Activated naive CD8-positive, alpha-beta T cell (primary cell): Measurements from ENCODE around the gene ELL2.

Source experiments
- H3K27ac Mint-ChIP-seq: one replicate; pipeline ENCODE4 v1.8.0; 2021; ENCODE audit warnings: mixed read lengths
- H3K27me3 Mint-ChIP-seq: one replicate; pipeline ENCODE4 v1.8.0; 2021; ENCODE audit warnings: mixed read lengths
- H3K36me3 Mint-ChIP-seq: one replicate; pipeline ENCODE4 v1.8.0; 2021; ENCODE audit warnings: mixed read lengths
- H3K4me1 Mint-ChIP-seq: one replicate; pipeline ENCODE4 v1.8.0; 2021; ENCODE audit warnings: low read depth, mixed read lengths
- H3K4me3 Mint-ChIP-seq: one replicate; pipeline ENCODE4 v1.8.0; 2021; ENCODE audit warnings: mild to moderate bottlenecking, mixed read lengths
- H3K9me3 Mint-ChIP-seq: one replicate; pipeline ENCODE4 v1.8.0; 2021; ENCODE audit warnings: low read depth, mixed read lengths

ELL2 gene

DNA sequence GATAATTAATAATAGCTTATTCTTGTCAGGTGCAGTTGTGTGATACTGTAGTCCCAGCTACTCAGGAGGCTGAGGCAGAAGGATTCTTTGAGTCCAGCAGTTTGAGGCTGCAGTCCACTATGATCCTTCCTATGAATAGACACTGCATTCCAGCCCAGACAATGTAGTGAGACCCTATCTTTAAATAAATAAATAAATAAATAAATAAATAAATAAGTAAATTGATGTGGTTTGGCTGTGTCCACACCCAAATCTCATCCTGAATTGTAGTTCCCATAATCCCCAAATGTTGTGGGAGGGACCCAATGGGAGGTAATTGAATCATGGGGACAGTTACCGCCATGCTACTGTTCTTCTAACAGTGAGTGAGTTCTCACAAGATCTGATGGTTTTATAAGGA, 5.6 kb upstream of the ELL2 start:
- Mint-ChIP-seq H3K27ac (no peak overlapping the region), H3K4me1 (peaks cover 11% of the 10 kb centered on the region), H3K27me3 (peaks cover 2% of the 10 kb centered on the region), H3K9me3 (peaks cover 10% of the 10 kb centered on the region), H3K4me3 (no peak overlapping the region), H3K36me3 (no peaks in the 10 kb centered on the region)

- peaks cover 2% of the 10 kb centered on the region for H3K27me3 Mint-ChIP-seq
- peaks cover 15% of the 10 kb centered on the region for H3K4me1 Mint-ChIP-seq
- peaks cover 10% of the 10 kb centered on the region for H3K9me3 Mint-ChIP-seq
- H3K4me3 Mint-ChIP-seq: no peak overlapping the region
- no peaks in the 10 kb centered on the region for H3K36me3 Mint-ChIP-seq
- no peak overlapping the region for H3K27ac Mint-ChIP-seq
Measured at GRCh38 chr5:95966005-95966404, 4.4 kb upstream of the ELL2 start.

- H3K9me3 Mint-ChIP-seq: no peaks in the 10 kb centered on the region
- peak overlapping the region; percentile 31 for H3K27ac Mint-ChIP-seq
- H3K4me3 Mint-ChIP-seq: no peak overlapping the region
- H3K27me3 Mint-ChIP-seq: peaks cover 2% of the 10 kb centered on the region
- H3K4me1 Mint-ChIP-seq: peaks cover 32% of the 10 kb centered on the region
- H3K36me3 Mint-ChIP-seq: peaks cover 3% of the 10 kb centered on the region
Measured at GRCh38 chr5:95963650-95964410, 2.2 kb upstream of the ELL2 start.

DNA sequence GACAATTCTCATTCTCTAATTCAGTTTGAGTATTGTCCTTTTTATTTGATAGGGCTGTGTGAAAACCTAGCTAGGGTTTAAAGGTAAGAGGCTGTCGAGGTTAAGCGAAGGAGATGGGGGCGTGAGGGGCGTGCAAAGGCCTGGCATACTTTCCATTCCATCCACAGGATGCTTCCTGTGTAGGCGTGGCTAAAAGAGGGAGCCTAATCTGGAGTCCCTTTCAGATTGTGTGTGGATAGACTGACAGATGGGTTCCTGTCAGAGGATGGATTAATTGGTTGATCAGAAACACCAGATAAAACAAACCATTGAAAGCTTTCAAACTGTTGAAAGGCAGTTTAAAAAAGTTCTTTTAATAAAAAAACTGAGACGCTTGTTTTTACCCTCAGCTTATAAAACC, 1.1 kb upstream of the ELL2 start:
- Mint-ChIP-seq H3K36me3 (peaks cover 3% of the 10 kb centered on the region), H3K27ac (peak overlapping the region; percentile 95), H3K4me1 (peaks cover 41% of the 10 kb centered on the region), H3K4me3 (peak overlapping the region; percentile 95), H3K9me3 (no peaks in the 10 kb centered on the region), H3K27me3 (peaks cover 2% of the 10 kb centered on the region)

- Mint-ChIP-seq H3K27ac (peak overlapping the region; percentile 95), H3K27me3 (peaks cover 2% of the 10 kb centered on the region), H3K9me3 (no peaks in the 10 kb centered on the region), H3K36me3 (peaks cover 3% of the 10 kb centered on the region), H3K4me3 (peak overlapping the region; percentile 95), H3K4me1 (peaks cover 44% of the 10 kb centered on the region)
Measured at GRCh38 chr5:95962475-95962773, 773 bp upstream of the ELL2 start.

GRCh38 chr5:95960667-95961616, 709 bp downstream of the ELL2 start:
- peak overlapping the region; percentile 96 for H3K4me3 Mint-ChIP-seq
- H3K27me3 Mint-ChIP-seq: no peaks in the 10 kb centered on the region
- H3K9me3 Mint-ChIP-seq: no peaks in the 10 kb centered on the region
- H3K4me1 Mint-ChIP-seq: peaks cover 45% of the 10 kb centered on the region
- H3K36me3 Mint-ChIP-seq: peaks cover 3% of the 10 kb centered on the region
- peak overlapping the region; percentile 95 for H3K27ac Mint-ChIP-seq

DNA sequence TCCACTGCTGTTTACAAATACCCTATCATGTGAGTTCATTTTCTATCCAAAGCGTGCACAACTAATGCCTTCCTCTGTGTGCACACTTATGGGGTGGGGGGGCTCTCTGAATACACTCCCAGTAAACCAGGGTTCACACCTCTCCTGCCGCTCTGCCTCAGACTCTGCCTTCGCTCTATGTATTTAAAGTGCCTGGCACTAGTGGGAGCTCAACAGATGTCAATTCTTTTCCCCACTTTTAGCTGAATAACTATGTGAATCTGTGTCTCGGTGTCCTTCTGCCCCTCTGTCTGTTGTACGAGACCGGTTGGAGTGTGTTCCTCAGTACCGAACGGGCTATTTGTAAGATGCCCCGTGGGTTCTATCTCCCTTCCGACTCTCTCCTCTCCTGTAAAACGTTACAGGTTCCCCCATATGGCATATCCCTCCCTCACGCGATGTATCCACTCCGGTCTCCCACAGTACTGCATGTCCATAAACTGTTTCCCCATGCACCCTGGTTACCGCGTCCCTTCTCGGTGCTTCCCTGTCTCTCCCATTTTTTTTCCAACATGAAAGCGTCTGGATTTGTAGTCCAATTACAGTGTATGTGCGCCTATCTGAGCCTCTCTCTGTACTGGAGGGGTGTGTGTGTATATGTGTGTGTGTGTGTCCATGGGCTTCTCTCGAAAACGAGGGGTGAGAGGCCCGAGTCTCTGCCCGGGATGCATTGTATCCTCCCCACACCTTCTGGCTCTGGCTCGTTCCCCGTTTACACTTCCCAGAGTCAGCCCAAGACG, 1.6 kb downstream of the ELL2 start:
- H3K27ac Mint-ChIP-seq: peak overlapping the region; percentile 93
- peak overlapping the region; percentile 96 for H3K4me3 Mint-ChIP-seq
- H3K36me3 Mint-ChIP-seq: peaks cover 3% of the 10 kb centered on the region
- H3K9me3 Mint-ChIP-seq: no peaks in the 10 kb centered on the region
- H3K4me1 Mint-ChIP-seq: peaks cover 48% of the 10 kb centered on the region
- no peaks in the 10 kb centered on the region for H3K27me3 Mint-ChIP-seq

DNA sequence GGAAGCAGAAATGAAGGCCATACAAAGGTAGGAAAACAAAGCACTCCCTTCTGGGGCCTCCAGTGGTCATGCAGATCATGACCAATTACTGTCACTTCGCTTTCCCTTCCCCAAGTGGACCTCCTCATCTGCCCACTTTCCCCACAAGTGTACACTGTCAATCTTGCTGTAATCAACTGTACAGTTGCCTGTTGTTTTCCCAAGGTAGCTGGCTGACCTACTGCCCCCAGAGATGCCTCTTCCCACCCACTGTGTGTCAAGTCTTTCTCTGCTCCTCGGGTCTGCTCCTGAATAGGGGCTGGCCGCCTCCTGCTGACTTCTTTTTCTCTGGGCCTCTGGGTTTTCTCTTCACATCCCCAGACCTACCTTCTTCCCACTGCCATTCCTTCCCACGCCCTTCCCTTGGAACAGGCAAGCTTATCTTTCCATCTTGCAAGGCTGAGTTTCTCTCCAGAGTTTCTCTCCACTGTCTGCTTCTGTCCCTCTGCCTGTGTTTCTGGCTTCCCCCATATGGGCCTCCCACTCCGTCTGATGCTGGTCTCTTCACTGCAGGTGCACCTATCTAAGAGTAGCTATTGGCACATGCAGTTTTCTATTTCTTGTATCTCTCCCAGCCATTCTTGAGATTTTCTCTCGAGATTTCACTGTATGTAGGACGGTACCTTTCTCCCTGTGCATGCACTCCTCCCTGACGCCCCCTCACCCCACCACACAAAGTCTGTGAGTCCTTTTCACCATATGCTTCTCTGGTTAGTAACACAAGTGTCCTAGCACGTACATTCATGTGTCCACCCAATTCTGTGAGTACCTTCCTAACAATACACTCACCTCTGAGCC, 2.4 kb downstream of the ELL2 start:
- Mint-ChIP-seq H3K4me3 (peak overlapping the region; percentile 96), H3K36me3 (peaks cover 8% of the 10 kb centered on the region), H3K9me3 (no peaks in the 10 kb centered on the region), H3K27me3 (no peaks in the 10 kb centered on the region), H3K4me1 (peaks cover 52% of the 10 kb centered on the region), H3K27ac (peak overlapping the region; percentile 7)

- no peak overlapping the region for H3K27ac Mint-ChIP-seq
- H3K4me1 Mint-ChIP-seq: peaks cover 49% of the 10 kb centered on the region
- H3K9me3 Mint-ChIP-seq: no peaks in the 10 kb centered on the region
- H3K36me3 Mint-ChIP-seq: peaks cover 11% of the 10 kb centered on the region
- H3K4me3 Mint-ChIP-seq: peak overlapping the region; percentile 96
- H3K27me3 Mint-ChIP-seq: no peaks in the 10 kb centered on the region
Measured at GRCh38 chr5:95958310-95959014, 3.2 kb downstream of the ELL2 start.

- no peak overlapping the region for H3K27ac Mint-ChIP-seq
- H3K4me1 Mint-ChIP-seq: peaks cover 48% of the 10 kb centered on the region
- H3K36me3 Mint-ChIP-seq: peaks cover 12% of the 10 kb centered on the region
- no peaks in the 10 kb centered on the region for H3K9me3 Mint-ChIP-seq
- H3K27me3 Mint-ChIP-seq: no peaks in the 10 kb centered on the region
- H3K4me3 Mint-ChIP-seq: peak overlapping the region; percentile 40
Measured at GRCh38 chr5:95957561-95958203, 4.0 kb downstream of the ELL2 start.

DNA sequence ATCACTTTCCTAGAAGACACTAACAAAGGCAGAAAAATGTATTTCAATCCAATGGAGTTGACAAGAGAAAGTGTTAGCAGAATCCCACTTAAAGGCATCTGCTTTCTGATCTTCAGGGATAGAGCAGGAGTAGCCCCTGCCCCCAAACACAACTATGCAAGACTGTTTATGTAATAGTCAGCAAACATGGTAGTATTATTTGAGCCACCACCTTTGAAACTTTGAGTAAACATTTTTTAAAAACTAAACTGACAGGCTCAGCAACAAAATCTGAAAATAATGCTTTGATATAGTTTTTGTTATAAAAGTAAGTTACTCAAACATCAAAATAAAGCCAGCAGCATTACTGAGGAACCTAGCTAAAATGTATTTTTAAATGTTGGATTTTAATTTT, 4.8 kb downstream of the ELL2 start:
- H3K36me3 Mint-ChIP-seq: peaks cover 16% of the 10 kb centered on the region
- no peak overlapping the region for H3K4me3 Mint-ChIP-seq
- H3K27ac Mint-ChIP-seq: no peak overlapping the region
- no peaks in the 10 kb centered on the region for H3K27me3 Mint-ChIP-seq
- H3K9me3 Mint-ChIP-seq: no peaks in the 10 kb centered on the region
- H3K4me1 Mint-ChIP-seq: peaks cover 40% of the 10 kb centered on the region

DNA sequence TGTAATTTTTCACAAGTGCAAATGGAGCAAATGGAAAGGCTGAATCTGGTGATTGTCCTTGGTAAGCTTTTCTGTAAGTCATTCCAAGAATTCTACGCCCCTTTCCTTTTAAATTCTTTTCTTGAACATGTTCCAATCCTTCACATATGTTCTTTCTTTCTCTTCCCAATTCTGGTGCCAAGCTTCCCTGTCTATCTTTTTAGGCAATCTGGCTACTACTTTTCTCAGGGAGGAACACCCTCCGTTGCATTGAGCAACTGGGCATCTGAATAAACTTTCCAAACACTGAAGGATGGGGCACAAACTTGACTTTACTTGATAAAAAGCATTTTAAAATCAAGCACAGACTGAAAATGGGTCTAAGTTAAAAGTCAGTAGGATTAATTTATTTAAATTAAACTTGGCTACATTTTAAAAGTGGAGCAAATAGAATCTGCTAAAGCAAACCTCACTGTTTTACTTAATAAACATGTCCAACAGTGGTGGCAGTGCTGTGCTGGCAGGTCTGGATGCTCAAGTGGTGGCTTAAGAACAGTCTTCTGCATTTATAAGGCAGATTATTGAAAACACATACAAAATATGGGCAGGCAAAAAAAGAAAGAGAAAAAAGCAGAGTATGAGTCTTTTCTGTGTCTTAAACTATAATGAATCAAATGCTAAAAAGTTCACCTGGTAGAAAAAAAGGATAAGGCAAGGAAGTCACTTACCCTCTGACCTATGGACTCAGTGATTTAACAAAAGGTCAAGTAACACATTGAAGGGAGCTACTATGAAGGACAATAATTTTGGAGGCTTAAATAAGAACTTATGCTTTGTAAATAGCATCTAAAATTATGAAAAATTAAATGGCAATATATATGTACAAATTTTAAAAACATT, 5.4 kb downstream of the ELL2 start:
- H3K27me3 Mint-ChIP-seq: no peaks in the 10 kb centered on the region
- H3K9me3 Mint-ChIP-seq: no peaks in the 10 kb centered on the region
- peaks cover 20% of the 10 kb centered on the region for H3K36me3 Mint-ChIP-seq
- no peak overlapping the region for H3K27ac Mint-ChIP-seq
- H3K4me1 Mint-ChIP-seq: peaks cover 39% of the 10 kb centered on the region
- no peak overlapping the region for H3K4me3 Mint-ChIP-seq

DNA sequence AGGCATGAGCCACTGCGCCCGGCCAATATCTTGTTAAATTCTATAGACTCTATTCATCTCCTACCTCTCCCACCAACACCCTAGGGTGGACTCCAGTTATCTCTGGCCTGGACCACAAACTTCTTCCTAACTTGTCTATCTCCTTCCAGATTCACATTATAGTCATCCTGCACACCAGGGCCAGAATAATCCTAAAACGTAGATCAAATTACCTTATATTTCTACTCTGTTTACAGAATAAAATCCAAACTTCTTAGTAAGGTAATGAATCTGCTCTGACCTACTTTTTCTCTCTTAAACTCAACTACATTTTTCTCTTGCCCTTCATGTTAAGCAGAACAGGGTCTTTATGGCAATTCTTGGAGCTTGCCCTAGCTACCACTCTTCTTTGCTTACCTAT, 6.9 kb downstream of the ELL2 start:
- peaks cover 22% of the 10 kb centered on the region for H3K36me3 Mint-ChIP-seq
- H3K4me1 Mint-ChIP-seq: peaks cover 39% of the 10 kb centered on the region
- no peaks in the 10 kb centered on the region for H3K27me3 Mint-ChIP-seq
- H3K9me3 Mint-ChIP-seq: no peaks in the 10 kb centered on the region
- no peak overlapping the region for H3K4me3 Mint-ChIP-seq
- H3K27ac Mint-ChIP-seq: no peak overlapping the region
